Subcutaneous abdominal adipose tissue (tissue), 5 donors: ENCODE results near the gene CHMP1B.

Experiments
- H3K27ac ChIP-seq: one replicate; pipeline ENCODE4 v1.7.0; 2013; ENCODE audit warnings: low read depth, mild to moderate bottlenecking, inconsistent platforms, low read length, moderate library complexity
- H3K27me3 ChIP-seq, 5 donors: one replicate each; pipeline ENCODE4 v1.7.0; 2013; ENCODE audit warnings: low read length in 5 of 5, inconsistent platforms in 1 of 5; ENCODE audit not compliant: control insufficient read depth in 5 of 5, insufficient read depth in 4 of 5
- H3K36me3 ChIP-seq, 5 donors: one replicate each; pipeline ENCODE4 v1.7.0; 2013; ENCODE audit warnings: low read length in 5 of 5; ENCODE audit not compliant: control insufficient read depth in 5 of 5, insufficient read depth in 5 of 5
- H3K4me1 ChIP-seq, 5 donors: one replicate each; pipeline ENCODE4 v1.7.0; 2013; ENCODE audit warnings: low read length in 5 of 5, mild to moderate bottlenecking in 3 of 5, moderate library complexity in 1 of 5; ENCODE audit not compliant: control insufficient read depth in 5 of 5, insufficient read depth in 5 of 5
- H3K4me3 ChIP-seq, 5 donors: one replicate each; pipeline ENCODE4 v1.7.0; 2013; ENCODE audit warnings: low read length in 5 of 5, low read depth in 1 of 5
- H3K9ac ChIP-seq, 5 donors: one replicate each; pipeline ENCODE4 v1.7.0; 2013; ENCODE audit warnings: low read length in 5 of 5, mild to moderate bottlenecking in 4 of 5, moderate library complexity in 3 of 5
- H3K9me3 ChIP-seq, 5 donors: one replicate each; pipeline ENCODE4 v1.7.0; 2013; ENCODE audit warnings: low read length in 5 of 5; ENCODE audit not compliant: control insufficient read depth in 5 of 5
- donor health status: healthy.
- donor health status: healthy.
- donor health status: healthy.
- donor health status: healthy.
- donor health status: healthy.

The CHMP1B gene

DNA sequence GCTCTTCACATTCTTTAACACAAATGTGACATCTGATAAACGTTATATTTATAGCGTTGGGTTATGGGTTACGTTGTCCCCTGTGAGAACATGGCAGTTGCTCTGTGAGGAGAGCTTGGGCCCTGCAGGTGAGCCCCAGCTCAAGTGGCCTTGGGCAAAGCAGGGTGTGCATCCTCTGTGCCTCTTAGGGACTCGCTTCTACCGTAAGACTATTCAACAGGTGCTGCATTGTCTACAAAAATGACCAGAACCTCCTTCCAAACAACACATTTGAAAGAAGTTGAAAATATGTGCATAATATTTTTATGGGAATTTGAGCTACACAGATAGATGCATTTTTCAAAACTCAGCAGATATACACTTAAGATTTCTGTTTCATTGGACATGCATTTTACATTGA, 16.4 kb upstream of the CHMP1B start:
- no peak overlapping the region for H3K27ac ChIP-seq
- H3K36me3 ChIP-seq: no peaks in the 10 kb centered on the region
- no peaks in the 10 kb centered on the region for H3K9me3 ChIP-seq
- no peak overlapping the region for H3K4me3 ChIP-seq
- no peaks in the 10 kb centered on the region for H3K4me1 ChIP-seq
- no peaks in the 10 kb centered on the region for H3K27me3 ChIP-seq
- H3K9ac ChIP-seq: no peak overlapping the region

DNA sequence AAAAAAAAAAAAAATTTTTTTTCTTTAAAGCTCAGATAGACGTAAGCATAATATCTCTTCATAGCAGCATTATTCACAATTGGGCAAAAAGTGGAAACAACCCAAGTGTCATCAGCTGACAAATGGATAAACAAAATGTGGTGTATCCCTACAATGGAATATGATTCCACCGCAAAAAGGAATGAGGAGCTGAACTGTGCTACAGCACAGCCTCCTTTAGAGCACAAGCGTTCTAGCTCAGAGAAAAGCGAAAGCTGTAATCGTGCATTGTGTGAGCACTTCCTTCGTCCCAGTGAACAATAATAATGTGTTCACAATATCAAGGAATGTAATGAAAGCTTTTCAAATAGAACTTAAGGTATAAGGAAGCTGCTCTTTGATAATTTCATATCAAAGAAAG, 11.7 kb upstream of the CHMP1B start:
- Histone ChIP-seq H3K4me1 (no peaks in the 10 kb centered on the region), H3K27ac (no peak overlapping the region), H3K9ac (no peak overlapping the region), H3K9me3 (no peaks in the 10 kb centered on the region), H3K36me3 (no peaks in the 10 kb centered on the region), H3K4me3 (no peak overlapping the region), H3K27me3 (no peaks in the 10 kb centered on the region)

DNA sequence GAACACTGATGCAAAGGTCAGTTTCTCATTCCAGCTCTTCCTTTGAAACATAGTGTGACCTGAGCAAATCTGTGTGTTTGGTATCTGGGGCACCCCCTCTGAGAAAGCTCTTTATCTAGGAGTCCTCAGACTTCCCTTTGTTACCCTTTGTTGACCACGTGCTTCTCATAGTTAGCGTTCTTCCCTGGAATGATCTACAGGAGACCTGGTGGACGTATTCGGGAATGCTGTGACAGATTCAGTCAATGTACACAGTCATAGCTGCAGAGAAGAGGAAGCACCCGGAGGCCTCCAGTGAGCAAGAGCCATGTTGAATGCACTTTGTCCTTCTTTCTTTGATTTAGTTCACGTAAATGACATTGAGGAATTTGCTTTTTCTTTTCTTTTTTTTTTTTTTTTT, 10.7 kb upstream of the CHMP1B start:
- no peaks in the 10 kb centered on the region for H3K36me3 ChIP-seq
- no peak overlapping the region for H3K9ac ChIP-seq
- H3K4me1 ChIP-seq: no peaks in the 10 kb centered on the region
- H3K27me3 ChIP-seq: no peaks in the 10 kb centered on the region
- no peaks in the 10 kb centered on the region for H3K9me3 ChIP-seq
- H3K27ac ChIP-seq: no peak overlapping the region
- no peak overlapping the region for H3K4me3 ChIP-seq

DNA sequence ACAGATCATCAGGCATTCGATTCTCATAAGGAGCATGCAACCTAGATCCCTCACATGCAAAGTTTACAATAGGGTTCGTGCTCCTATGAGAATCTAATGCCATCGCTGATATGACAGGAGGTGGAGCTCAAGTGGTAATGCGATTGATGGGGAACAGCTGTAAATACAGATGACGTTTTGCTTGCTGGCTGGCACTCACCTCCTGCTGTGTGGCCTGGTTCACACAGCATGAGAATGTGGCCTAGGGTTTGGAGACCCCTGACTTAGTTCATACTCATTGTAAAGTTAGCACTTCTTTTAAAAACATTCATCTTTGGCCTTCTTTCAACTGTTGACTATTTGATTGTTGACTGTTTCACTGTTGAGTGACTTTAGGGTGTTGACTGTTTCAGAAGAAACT, 8.7 kb upstream of the CHMP1B start:
- no peaks in the 10 kb centered on the region for H3K4me1 ChIP-seq
- H3K36me3 ChIP-seq: no peaks in the 10 kb centered on the region
- H3K27me3 ChIP-seq: no peaks in the 10 kb centered on the region

DNA sequence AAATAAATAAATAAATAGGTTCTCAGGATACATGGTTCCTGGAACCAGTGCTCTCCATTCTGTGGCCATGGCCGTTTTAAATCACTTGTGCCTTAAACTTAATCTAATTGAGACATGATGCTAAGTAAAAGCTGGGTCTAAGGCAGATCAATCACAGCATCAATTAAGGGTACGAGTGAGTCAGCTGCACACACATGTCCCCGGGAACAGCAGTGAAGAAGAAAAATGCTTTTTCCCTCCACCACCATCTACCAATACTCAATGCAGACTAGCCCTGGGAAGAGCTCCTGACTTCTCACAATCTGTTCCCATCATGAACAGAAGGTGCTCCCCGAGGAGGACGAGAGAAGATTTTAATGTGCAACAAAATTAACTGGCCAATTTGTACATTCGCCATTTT, 6.8 kb upstream of the CHMP1B start:
- Histone ChIP-seq H3K27me3 (no peaks in the 10 kb centered on the region), H3K4me3 (no peak overlapping the region), H3K9ac (no peak overlapping the region), H3K36me3 (no peaks in the 10 kb centered on the region), H3K27ac (no peak overlapping the region), H3K9me3 (no peaks in the 10 kb centered on the region), H3K4me1 (peaks cover 0 to 2% (median under 1%) of the 10 kb centered on the region in 5 donors)

More for the DNA sequence above, 8.7 kb upstream of the CHMP1B start:
- H3K9ac ChIP-seq: no peak overlapping the region
- H3K9me3 ChIP-seq: no peaks in the 10 kb centered on the region
- no peak overlapping the region for H3K4me3 ChIP-seq
- no peak overlapping the region for H3K27ac ChIP-seq

DNA sequence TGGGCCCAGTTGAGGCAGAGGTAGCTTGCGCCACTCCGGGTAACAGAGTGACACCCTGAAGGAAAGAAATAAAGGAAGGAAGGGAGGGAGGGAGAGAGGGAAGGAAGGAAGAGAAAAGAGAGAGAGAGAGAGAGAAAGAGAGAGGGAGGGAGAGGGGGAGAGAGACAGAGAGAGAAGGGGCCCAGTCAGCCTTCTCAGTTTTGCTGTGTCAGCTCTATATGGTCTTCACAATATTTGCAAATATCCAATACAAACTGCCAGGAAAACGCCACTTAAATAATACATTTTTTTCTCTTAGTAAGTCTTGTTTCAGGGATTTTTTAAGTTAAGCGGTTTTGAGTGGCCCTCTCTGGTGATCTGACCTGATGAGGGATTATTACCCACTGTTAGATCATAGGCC, 5.6 kb upstream of the CHMP1B start:
- Histone ChIP-seq H3K9me3 (no peaks in the 10 kb centered on the region), H3K4me1 (peaks cover 0 to 12% (median 11%) of the 10 kb centered on the region in 5 donors), H3K36me3 (no peaks in the 10 kb centered on the region), H3K4me3 (no peak overlapping the region), H3K27ac (no peak overlapping the region), H3K27me3 (no peaks in the 10 kb centered on the region), H3K9ac (no peak overlapping the region)

DNA sequence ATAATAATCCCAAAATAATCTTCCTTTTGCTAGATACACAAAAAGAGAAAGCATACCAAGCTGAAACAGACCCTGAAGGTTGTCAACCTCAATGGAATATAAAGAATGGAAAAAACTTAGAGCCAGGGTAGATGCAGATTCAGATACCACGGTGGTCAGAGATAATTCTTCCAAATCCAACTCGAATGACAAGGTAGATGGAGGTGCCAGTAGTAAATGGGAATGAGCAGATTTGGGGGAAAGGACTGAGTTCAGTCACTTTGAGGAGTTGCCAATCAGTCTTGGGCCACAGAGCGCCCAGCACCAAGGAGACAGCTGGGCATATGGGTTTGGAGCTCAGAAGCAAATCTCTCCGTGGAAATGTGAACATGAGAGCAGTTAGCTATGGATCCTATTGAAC, 3.4 kb upstream of the CHMP1B start:
- peaks cover 1 to 26% (median 23%) of the 10 kb centered on the region in 5 donors for H3K4me1 ChIP-seq
- H3K9me3 ChIP-seq: no peaks in the 10 kb centered on the region
- no peaks in the 10 kb centered on the region for H3K27me3 ChIP-seq
- H3K36me3 ChIP-seq: no peaks in the 10 kb centered on the region
- H3K4me3 ChIP-seq: no peak overlapping the region
- no peak overlapping the region for H3K27ac ChIP-seq
- no peak overlapping the region for H3K9ac ChIP-seq

DNA sequence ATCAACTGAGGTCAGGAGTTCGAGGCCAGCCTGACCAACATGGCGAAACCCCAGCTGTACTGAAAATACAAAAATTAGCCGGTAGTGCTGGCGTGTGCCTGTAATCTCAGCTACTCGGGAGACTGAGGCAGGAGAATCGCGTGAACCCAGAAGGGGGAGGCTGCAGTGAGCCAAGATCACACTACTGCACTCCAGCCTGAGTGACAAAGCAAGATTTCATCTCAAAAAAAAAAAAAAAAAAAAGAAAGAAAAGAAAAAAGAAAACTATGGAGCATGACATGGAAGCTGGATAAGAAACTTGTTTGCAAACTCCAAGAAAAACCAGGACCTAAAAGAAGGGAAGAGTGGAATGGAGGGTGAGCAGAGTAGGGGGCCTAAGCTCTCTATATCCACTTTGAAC, 1.9 kb upstream of the CHMP1B start:
- Histone ChIP-seq H3K9me3 (no peaks in the 10 kb centered on the region), H3K4me3 (peak overlapping the region in 1 of 5 donors; percentile 78), H3K27ac (peak overlapping the region; percentile 99), H3K9ac (peak overlapping the region in 1 of 5 donors; percentile 67), H3K27me3 (no peaks in the 10 kb centered on the region), H3K36me3 (no peaks in the 10 kb centered on the region), H3K4me1 (peaks cover 7 to 38% (median 35%) of the 10 kb centered on the region in 5 donors)

DNA sequence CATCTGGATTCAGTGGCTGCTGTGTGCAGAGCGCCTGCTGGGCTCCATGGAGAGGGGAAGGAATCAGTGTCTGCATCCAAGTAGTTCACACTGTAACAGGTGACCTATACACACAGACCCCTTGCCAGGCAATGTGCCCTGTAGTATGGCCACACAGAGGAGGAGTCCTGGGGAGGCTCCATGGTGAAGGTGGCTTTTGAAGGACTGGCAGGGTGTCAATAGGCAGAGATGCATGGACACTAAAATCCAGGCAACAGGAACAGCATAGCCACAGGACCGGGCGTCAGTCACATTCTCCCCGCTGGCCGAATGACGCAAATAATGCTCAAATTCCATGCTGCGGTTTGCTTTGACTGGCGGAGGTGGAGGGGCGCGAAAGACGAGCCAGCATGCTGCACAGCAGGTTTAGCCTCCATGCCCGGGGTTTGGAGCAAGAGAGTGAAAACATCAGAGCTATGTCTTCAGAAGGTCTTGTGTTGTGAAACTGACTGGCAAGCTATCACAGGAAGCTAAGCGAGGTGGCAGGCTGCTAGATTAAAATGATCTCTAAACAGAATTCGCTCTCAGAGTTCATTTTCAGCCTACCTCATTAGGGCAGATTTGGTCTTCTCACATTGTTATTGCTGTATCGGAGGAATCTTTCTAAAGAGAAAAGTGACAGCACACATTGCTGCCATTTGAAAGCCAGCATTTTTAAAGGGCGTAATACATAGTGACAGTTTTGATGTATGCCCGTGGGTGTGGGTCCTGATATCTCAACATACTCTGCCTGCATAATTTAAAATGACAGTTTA, 1.2 kb upstream of the CHMP1B start:
- Histone ChIP-seq H3K27me3 (no peaks in the 10 kb centered on the region), H3K9ac (peak overlapping the region; percentile 67 to 100 (median 81)), H3K4me1 (peaks cover 7 to 38% (median 35%) of the 10 kb centered on the region in 5 donors), H3K9me3 (no peaks in the 10 kb centered on the region), H3K36me3 (peaks cover 0 to 3% (median 0%) of the 10 kb centered on the region in 5 donors), H3K4me3 (peak overlapping the region; percentile 78 to 100 (median 95)), H3K27ac (peak overlapping the region; percentile 99)

DNA sequence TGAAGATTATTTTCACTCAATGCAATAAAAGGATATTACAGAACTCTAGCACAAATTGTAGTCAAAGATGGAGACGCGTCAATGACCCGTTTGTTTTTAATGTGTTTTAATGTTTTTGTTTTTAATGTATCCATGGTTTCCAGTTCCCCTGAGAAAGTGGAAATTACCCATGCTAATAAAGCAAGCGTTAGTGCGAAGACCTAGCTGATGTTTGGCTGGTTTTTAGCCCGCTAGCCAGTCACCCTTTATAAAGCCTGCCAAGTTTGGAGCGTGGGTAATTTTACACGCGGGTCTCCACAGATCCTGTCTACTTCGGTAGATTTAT, 430 bp upstream of the CHMP1B start:
- Histone ChIP-seq H3K9ac (peak overlapping the region; percentile 90 to 100 (median 97)), H3K27me3 (no peaks in the 10 kb centered on the region), H3K27ac (peak overlapping the region; percentile 99), H3K36me3 (peaks cover 0 to 3% (median 0%) of the 10 kb centered on the region in 5 donors), H3K4me1 (peaks cover 7 to 38% (median 35%) of the 10 kb centered on the region in 5 donors), H3K4me3 (peak overlapping the region; percentile 78 to 100 (median 95)), H3K9me3 (no peaks in the 10 kb centered on the region)
